GM19372 (cell line): ENCODE measurements around the gene AGTRAP.

Source experiments
- ATAC-seq: cut with Tn5 transposase; IDR thresholded peaks from one replicate; pipeline ENCODE4 v1.9.1; 2021; ENCODE audit warnings: mild to moderate bottlenecking, low read depth, moderate library complexity; ENCODE audit not compliant: unreplicated experiment

The AGTRAP gene

GRCh38 chr1:11705596-11705995 lies 30.3 kb upstream of the AGTRAP start:
- ATAC-seq, result no peak

- ATAC-seq, result no peak
Measured at GRCh38 chr1:11706292-11706691, 29.6 kb upstream of the AGTRAP start.

DNA sequence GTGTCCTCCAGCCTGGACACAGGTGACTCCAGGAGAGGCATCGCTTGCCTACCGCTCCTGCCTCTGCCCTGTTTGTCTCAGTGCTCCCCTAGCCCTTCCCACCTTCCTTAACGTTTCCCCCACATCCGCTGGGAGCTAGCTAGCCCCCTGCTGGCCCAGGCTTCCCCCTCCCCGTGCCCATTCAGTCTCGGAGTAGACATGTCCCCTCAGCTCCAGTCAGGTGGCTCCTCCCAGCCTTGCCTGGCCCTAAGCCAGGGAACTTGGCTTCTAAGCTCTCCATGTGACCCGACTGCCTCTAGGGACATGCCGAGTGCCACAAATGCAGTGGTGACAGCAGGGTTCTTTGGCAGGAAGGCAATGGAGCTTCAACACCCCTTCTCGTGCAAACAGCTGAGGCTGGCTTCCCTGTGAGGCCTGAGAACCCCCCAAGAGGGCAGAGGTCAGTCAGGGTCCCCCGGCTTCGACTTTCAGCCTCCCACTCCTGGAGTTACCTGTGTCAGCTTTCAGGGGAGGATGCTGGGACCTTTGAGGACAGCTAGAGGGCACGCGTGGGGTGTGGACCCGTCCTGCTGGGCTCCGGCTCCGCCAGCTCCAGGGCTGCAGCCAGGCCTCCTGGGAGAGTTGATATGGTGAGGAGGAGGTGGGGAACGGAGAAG lies 28.2 kb upstream of the AGTRAP start:
- no peak for ATAC-seq

- no peak for ATAC-seq
Measured at GRCh38 chr1:11708554-11709350, 27.2 kb upstream of the AGTRAP start.

DNA sequence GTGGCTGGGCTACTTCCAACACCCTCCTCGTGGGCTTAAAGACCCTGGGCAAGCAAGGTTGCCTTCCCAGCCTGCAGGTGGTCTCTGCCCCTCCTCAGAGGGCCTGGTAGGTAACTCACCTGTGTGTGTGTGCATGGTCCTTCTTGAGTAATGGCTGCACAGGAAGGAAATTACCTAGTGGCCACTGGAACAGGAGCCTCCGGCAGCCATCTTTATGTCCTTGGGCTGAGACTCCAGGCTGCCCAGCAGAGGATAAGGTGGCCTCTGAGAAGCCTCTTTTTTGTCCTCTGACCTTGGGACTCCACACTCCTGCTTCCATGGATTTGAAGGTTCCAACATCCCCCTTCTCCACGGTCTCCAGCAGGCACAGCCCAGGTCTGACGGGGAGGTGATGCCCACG lies 24.4 kb upstream of the AGTRAP start:
- no peak for ATAC-seq

DNA sequence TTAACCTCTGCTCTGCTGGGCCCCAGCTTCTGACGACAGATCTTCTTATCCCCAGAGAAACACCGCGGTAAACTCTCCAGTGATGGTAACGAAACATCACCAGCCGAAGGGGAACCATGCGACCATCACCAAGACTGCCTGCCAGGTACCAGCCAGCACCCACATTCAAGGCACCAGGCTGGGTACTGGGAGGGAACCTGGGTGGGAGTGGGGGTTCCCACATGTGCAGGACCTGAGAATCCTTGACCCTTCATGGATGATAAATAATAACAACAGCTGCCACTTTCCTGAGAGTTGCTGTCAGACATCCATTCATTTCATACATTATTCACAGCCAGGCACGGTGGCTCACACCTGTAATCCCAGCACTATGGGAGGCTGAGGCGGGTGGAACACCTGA lies 23.7 kb upstream of the AGTRAP start:
- ATAC-seq, result no peak

DNA sequence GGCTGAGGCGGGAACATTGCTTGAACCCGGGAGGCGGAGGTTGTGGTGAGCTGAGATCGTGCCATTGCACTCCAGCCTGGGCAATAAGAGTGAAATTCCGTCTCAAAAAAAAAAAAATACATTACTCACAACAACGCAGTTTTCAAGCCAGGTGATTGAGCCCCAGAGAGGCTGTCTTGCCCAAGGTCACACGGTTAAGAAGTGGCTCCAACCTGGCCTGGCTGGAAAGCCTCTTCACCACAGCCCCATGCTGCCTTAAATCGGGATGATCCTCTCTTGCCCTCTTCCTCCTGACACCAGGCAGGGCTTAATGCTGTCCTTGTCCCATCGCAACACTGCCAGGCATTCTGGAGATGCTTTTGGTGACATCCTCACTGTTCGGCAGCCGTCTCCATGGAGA lies 22.8 kb upstream of the AGTRAP start:
- no peak for ATAC-seq

- no peak for ATAC-seq
Measured at GRCh38 chr1:11714831-11715575, 20.9 kb upstream of the AGTRAP start.

DNA sequence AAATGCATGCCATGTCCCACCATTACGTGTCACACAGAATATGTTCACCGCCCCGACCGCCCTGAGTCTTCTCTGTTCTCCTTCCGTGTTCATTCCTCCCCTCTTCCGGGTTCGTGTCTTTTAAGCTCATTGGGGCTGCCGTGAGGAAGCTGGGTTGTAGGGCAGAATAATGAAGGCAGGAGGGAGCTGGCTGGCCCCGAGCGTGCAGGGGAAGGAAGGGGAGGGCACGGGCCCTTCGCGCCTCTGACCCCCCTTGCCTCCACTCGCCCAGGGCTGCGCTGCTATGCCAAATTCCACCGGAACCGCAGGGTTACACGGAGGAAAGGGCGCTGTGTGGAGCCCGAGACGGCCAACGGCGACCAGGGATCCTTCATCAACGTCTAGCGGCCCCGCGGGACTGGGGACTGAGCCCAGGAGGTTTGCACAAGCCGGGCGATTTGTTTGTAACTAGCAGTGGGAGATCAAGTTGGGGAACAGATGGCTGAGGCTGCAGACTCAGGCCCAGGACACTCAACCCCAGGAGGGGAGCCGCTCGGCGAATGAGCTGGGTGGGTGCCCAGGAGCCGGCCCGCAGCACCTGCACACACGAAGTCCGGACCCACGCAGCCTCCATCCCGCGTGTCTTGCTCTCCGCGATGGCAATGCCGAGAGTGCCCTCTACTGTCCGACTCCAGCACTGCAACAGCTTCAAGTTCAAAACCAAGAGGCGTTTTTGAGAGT lies 16.5 kb upstream of the AGTRAP start:
- ATAC-seq, result no peak

- ATAC-seq, result no peak
Measured at GRCh38 chr1:11720033-11720376, 15.9 kb upstream of the AGTRAP start.

GRCh38 chr1:11720525-11720924 lies 15.4 kb upstream of the AGTRAP start:
- ATAC-seq, result no peak

- no peak for ATAC-seq
Measured at GRCh38 chr1:11721311-11721710, 14.6 kb upstream of the AGTRAP start.

GRCh38 chr1:11722538-11722937 lies 13.4 kb upstream of the AGTRAP start:
- ATAC-seq, result no peak

GRCh38 chr1:11725616-11726015 lies 10.3 kb upstream of the AGTRAP start:
- ATAC-seq, result no peak

- no peak for ATAC-seq
Measured at GRCh38 chr1:11727119-11727518, 8.8 kb upstream of the AGTRAP start.

GRCh38 chr1:11728126-11728806 lies 7.7 kb upstream of the AGTRAP start:
- ATAC-seq, result no peak

DNA sequence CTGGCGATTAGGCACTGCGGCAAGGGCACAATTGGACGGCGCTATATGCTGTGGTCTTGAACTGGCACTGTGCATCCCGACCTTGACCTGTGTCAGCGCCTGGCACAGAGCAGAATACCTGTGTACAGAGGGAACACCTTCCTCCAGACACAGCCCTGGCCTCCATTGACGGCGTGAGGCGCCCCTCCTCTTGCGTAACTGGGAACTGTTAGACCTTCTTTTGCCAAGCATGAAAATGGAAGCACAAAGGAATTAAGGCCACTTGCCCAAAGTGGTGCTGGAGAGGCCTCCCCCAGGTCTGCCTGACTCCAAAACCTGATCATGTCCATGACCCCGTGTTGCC lies 6.8 kb upstream of the AGTRAP start:
- no peak for ATAC-seq

GRCh38 chr1:11729498-11730428 lies 6.2 kb upstream of the AGTRAP start:
- ATAC-seq, result no peak

GRCh38 chr1:11730429-11730891 lies 5.5 kb upstream of the AGTRAP start:
- no peak for ATAC-seq
